Progenitor cell of endocrine pancreas (in vitro differentiated cells): ENCODE measurements around the gene ISYNA1. TPM values are rescaled to one million over a fixed set of nuclear protein-coding genes. Genes with fewer than 3 reads are reported as not detected.

Experiments
- DNase-seq: peaks from one replicate; pipeline ENCODE4 v3.0.0; 2021; ENCODE audit warnings: low spot score; ENCODE audit not compliant: unreplicated experiment
- H3K27ac Mint-ChIP-seq: 2 replicates; pipeline ENCODE4 v1.8.0; 2021; ENCODE audit warnings: mild to moderate bottlenecking, moderate library complexity, mixed read lengths
- H3K27me3 Mint-ChIP-seq: 2 replicates; pipeline ENCODE4 v1.8.0; 2021; ENCODE audit warnings: mixed read lengths
- H3K36me3 Mint-ChIP-seq: 2 replicates; pipeline ENCODE4 v1.8.0; 2022; ENCODE audit warnings: mixed read lengths; ENCODE audit not compliant: insufficient read depth
- H3K4me1 Mint-ChIP-seq: 2 replicates; pipeline ENCODE4 v1.8.0; 2021; ENCODE audit warnings: low read depth, mixed read lengths
- H3K4me3 Mint-ChIP-seq: 2 replicates; pipeline ENCODE4 v1.8.0; 2021; ENCODE audit warnings: low read depth, mild to moderate bottlenecking, moderate library complexity, mixed read lengths
- H3K9me3 Mint-ChIP-seq: 2 replicates; pipeline ENCODE4 v1.8.0; 2021; ENCODE audit warnings: low read depth, mixed read lengths
- CTCF ChIP-seq: fragments of 200-600 bp; sonication (generic); IDR thresholded peaks from one replicate; pipeline ENCODE4 v1.5.0; 2021; ENCODE audit warnings: antibody characterized with exemption, mild to moderate bottlenecking; ENCODE audit not compliant: unreplicated experiment
- total RNA-seq: library from RNA; stranded (reverse); gene quantifications from 2 replicates; pipeline ENCODE4 v1.2.1, GENCODE V29; 2021

ISYNA1 gene
- total RNA-seq, 1 donor from 2014 or later = 234 TPM

GRCh38 chr19:18465964-18466339 is 28.0 kb upstream of the ISYNA1 start:
- Mint-ChIP-seq H3K9me3 (no peaks in the 10 kb centered on the region), H3K27ac (no peak overlapping the region), H3K36me3 (peaks cover 13% of the 10 kb centered on the region), H3K27me3 (no peaks in the 10 kb centered on the region), H3K4me1 (peaks cover 15% of the 10 kb centered on the region), H3K4me3 (no peak overlapping the region)
- no peak for TF ChIP-seq CTCF
- DNase-seq = no peak

GRCh38 chr19:18465214-18465963 is 27.5 kb upstream of the ISYNA1 start:
- no peak for DNase-seq
- no peak overlapping the region for H3K4me3 Mint-ChIP-seq
- peaks cover 15% of the 10 kb centered on the region for H3K4me1 Mint-ChIP-seq
- H3K36me3 Mint-ChIP-seq = peaks cover 15% of the 10 kb centered on the region
- H3K27ac Mint-ChIP-seq = peak overlapping the region; percentile 49
- TF ChIP-seq CTCF = no peak
- H3K27me3 Mint-ChIP-seq = no peaks in the 10 kb centered on the region
- no peaks in the 10 kb centered on the region for H3K9me3 Mint-ChIP-seq

- Mint-ChIP-seq H3K36me3 (peaks cover 16% of the 10 kb centered on the region), H3K27me3 (no peaks in the 10 kb centered on the region), H3K27ac (peak overlapping the region; percentile 33), H3K4me3 (no peak overlapping the region), H3K4me1 (peaks cover 13% of the 10 kb centered on the region), H3K9me3 (no peaks in the 10 kb centered on the region)
- DNase-seq = no peak
- no peak for TF ChIP-seq CTCF
These were observed 26.7 kb upstream of the ISYNA1 start for GRCh38 chr19:18464646-18465045.

- H3K27ac Mint-ChIP-seq = no peak overlapping the region
- H3K27me3 Mint-ChIP-seq = no peaks in the 10 kb centered on the region
- no peak for TF ChIP-seq CTCF
- DNase-seq = no peak
- peaks cover 16% of the 10 kb centered on the region for H3K36me3 Mint-ChIP-seq
- no peak overlapping the region for H3K4me3 Mint-ChIP-seq
- peaks cover 1% of the 10 kb centered on the region for H3K4me1 Mint-ChIP-seq
- no peaks in the 10 kb centered on the region for H3K9me3 Mint-ChIP-seq
These were observed 23.5 kb upstream of the ISYNA1 start for GRCh38 chr19:18461471-18461870.

- Mint-ChIP-seq H3K4me3 (no peak overlapping the region), H3K27me3 (no peaks in the 10 kb centered on the region), H3K4me1 (peaks cover 1% of the 10 kb centered on the region), H3K9me3 (no peaks in the 10 kb centered on the region), H3K27ac (no peak overlapping the region), H3K36me3 (peaks cover 20% of the 10 kb centered on the region)
- TF ChIP-seq CTCF = no peak
- no peak for DNase-seq
These were observed 23.0 kb upstream of the ISYNA1 start for GRCh38 chr19:18460900-18461299.
